ENCODE measurements around the gene KRT1. TPM values are rescaled to one million over a fixed set of nuclear protein-coding genes. Genes with fewer than 3 reads are reported as not detected.
A peak's percentile ranks its signal among the peaks of the same experiment; 100 is the strongest.

KRT1 gene
- total RNA-seq, 1 donor from 2014 or later, result not detected

- H3K27ac Mint-ChIP-seq (ENCODE audit: unreplicated experiment), result peak overlapping the region; percentile 27
- H3K9ac ChIP-seq (ENCODE audit: low read length), result no peak overlapping the region
- H3K27me3 Mint-ChIP-seq (ENCODE audit: low read depth, unreplicated experiment), result peaks cover 64% of the 10 kb centered on the region
- no peak overlapping the region for H3K4me3 Mint-ChIP-seq (ENCODE audit: unreplicated experiment)
- no peaks in the 10 kb centered on the region for H3K79me2 ChIP-seq (ENCODE audit: insufficient read depth, low read length)
- no peaks in the 10 kb centered on the region for H3K4me1 Mint-ChIP-seq (ENCODE audit: low read depth, unreplicated experiment)
- no peak overlapping the region for H3K27ac ChIP-seq (ENCODE audit: low read depth, low read length)
- H4K20me1 ChIP-seq (ENCODE audit: insufficient read depth, low read length), result no peaks in the 10 kb centered on the region
- H3K4me1 ChIP-seq (ENCODE audit: insufficient read depth, low read length), result no peaks in the 10 kb centered on the region
- TF ChIP-seq CTCF (IDR thresholded peaks at IDR 0.05; ENCODE audit: insufficient read depth, low read depth, low read length), result no peak
- TF ChIP-seq EZH2 (IDR thresholded peaks at IDR 0.05; ENCODE audit: insufficient read depth, low read length), result no peak
- H3K36me3 ChIP-seq (ENCODE audit: insufficient read depth, low read length), result no peaks in the 10 kb centered on the region
- H3K9me3 Mint-ChIP-seq (ENCODE audit: unreplicated experiment), result no peaks in the 10 kb centered on the region
- no peaks in the 10 kb centered on the region for H3K36me3 Mint-ChIP-seq (ENCODE audit: low read depth, unreplicated experiment)
- no peak for FAIRE-seq
- H3K9me3 ChIP-seq (ENCODE audit: insufficient read depth, low read depth, low read length), result no peaks in the 10 kb centered on the region
- H3K4me3 ChIP-seq (ENCODE audit: insufficient read depth, low read depth, low read length), result no peak overlapping the region
- H2AFZ ChIP-seq (ENCODE audit: low read depth, low read length), result no peak overlapping the region
- DNase-seq (ENCODE audit: low read depth), result no peak
- peaks cover 11% of the 10 kb centered on the region for H3K27me3 ChIP-seq (ENCODE audit: insufficient read depth, low read length)
- H3K4me2 ChIP-seq (ENCODE audit: low read length), result no peak overlapping the region
These were observed 31.1 kb downstream of the KRT1 start for GRCh38 chr12:52649066-52649465.

- TF ChIP-seq EZH2 (IDR thresholded peaks at IDR 0.05; ENCODE audit: insufficient read depth, low read length) (no peak), CTCF (IDR thresholded peaks at IDR 0.05; ENCODE audit: insufficient read depth, low read depth, low read length) (no peak)
- no peak overlapping the region for H3K4me2 ChIP-seq (ENCODE audit: low read length)
- no peaks in the 10 kb centered on the region for H3K36me3 ChIP-seq (ENCODE audit: insufficient read depth, low read length)
- no peak overlapping the region for H3K27ac Mint-ChIP-seq (ENCODE audit: unreplicated experiment)
- H3K4me1 Mint-ChIP-seq (ENCODE audit: low read depth, unreplicated experiment), result no peaks in the 10 kb centered on the region
- H3K4me3 ChIP-seq (ENCODE audit: insufficient read depth, low read depth, low read length), result no peak overlapping the region
- no peaks in the 10 kb centered on the region for H3K4me1 ChIP-seq (ENCODE audit: insufficient read depth, low read length)
- no peaks in the 10 kb centered on the region for H3K9me3 Mint-ChIP-seq (ENCODE audit: unreplicated experiment)
- H3K27me3 Mint-ChIP-seq (ENCODE audit: low read depth, unreplicated experiment), result peaks cover 65% of the 10 kb centered on the region
- no peak overlapping the region for H2AFZ ChIP-seq (ENCODE audit: low read depth, low read length)
- H3K36me3 Mint-ChIP-seq (ENCODE audit: low read depth, unreplicated experiment), result no peaks in the 10 kb centered on the region
- DNase-seq (ENCODE audit: low read depth), result no peak
- H4K20me1 ChIP-seq (ENCODE audit: insufficient read depth, low read length), result no peaks in the 10 kb centered on the region
- no peak overlapping the region for H3K9ac ChIP-seq (ENCODE audit: low read length)
- no peak overlapping the region for H3K27ac ChIP-seq (ENCODE audit: low read depth, low read length)
- no peak overlapping the region for H3K4me3 Mint-ChIP-seq (ENCODE audit: unreplicated experiment)
- no peak for FAIRE-seq
- no peaks in the 10 kb centered on the region for H3K79me2 ChIP-seq (ENCODE audit: insufficient read depth, low read length)
- H3K9me3 ChIP-seq (ENCODE audit: insufficient read depth, low read depth, low read length), result no peaks in the 10 kb centered on the region
- peaks cover 12% of the 10 kb centered on the region for H3K27me3 ChIP-seq (ENCODE audit: insufficient read depth, low read length)
These were observed 32.1 kb downstream of the KRT1 start for GRCh38 chr12:52648012-52648550.

GRCh38 chr12:52647601-52648000, 32.6 kb downstream of the KRT1 start:
- Histone ChIP-seq H3K27me3 (ENCODE audit: insufficient read depth, low read length) (peaks cover 12% of the 10 kb centered on the region), H3K36me3 (ENCODE audit: insufficient read depth, low read length) (no peaks in the 10 kb centered on the region), H3K4me1 (ENCODE audit: insufficient read depth, low read length) (no peaks in the 10 kb centered on the region), H3K4me2 (ENCODE audit: low read length) (no peak overlapping the region), H3K4me3 (ENCODE audit: insufficient read depth, low read depth, low read length) (no peak overlapping the region), H3K9me3 (ENCODE audit: insufficient read depth, low read depth, low read length) (no peaks in the 10 kb centered on the region), H3K79me2 (ENCODE audit: insufficient read depth, low read length) (no peaks in the 10 kb centered on the region), H3K9ac (ENCODE audit: low read length) (no peak overlapping the region), H2AFZ (ENCODE audit: low read depth, low read length) (no peak overlapping the region), H4K20me1 (ENCODE audit: insufficient read depth, low read length) (no peaks in the 10 kb centered on the region), H3K27ac (ENCODE audit: low read depth, low read length) (no peak overlapping the region)
- Mint-ChIP-seq H3K4me3 (ENCODE audit: unreplicated experiment) (no peak overlapping the region), H3K4me1 (ENCODE audit: low read depth, unreplicated experiment) (no peaks in the 10 kb centered on the region), H3K36me3 (ENCODE audit: low read depth, unreplicated experiment) (no peaks in the 10 kb centered on the region), H3K27ac (ENCODE audit: unreplicated experiment) (no peak overlapping the region), H3K9me3 (ENCODE audit: unreplicated experiment) (no peaks in the 10 kb centered on the region), H3K27me3 (ENCODE audit: low read depth, unreplicated experiment) (peaks cover 69% of the 10 kb centered on the region)
- no peak for FAIRE-seq
- DNase-seq (ENCODE audit: low read depth), result no peak
- TF ChIP-seq EZH2 (IDR thresholded peaks at IDR 0.05; ENCODE audit: insufficient read depth, low read length) (no peak), CTCF (IDR thresholded peaks at IDR 0.05; ENCODE audit: insufficient read depth, low read depth, low read length) (no peak)

Data from astrocyte (in vitro differentiated cells and primary cell).